Measurements from ENCODE around the gene ADARB2. TPM values are rescaled to one million over a fixed set of nuclear protein-coding genes. Genes with fewer than 3 reads are reported as not detected.

The ADARB2 gene
- total RNA-seq, 2 donors from 2014 or later, result 1.1 to 1.8 TPM

GRCh38 chr10:1582739-1583138 lies 154.6 kb downstream of the ADARB2 start:
- Histone ChIP-seq H3K36me3 (ENCODE audit: control insufficient read depth, insufficient read depth, low read length) (no peaks in the 10 kb centered on the region), H3K4me3 (ENCODE audit: low read length) (no peak overlapping the region), H3K27ac (ENCODE audit: low read depth, low read length) (no peak overlapping the region), H3K4me1 (ENCODE audit: control insufficient read depth, insufficient read depth, low read length) (no peaks in the 10 kb centered on the region), H3K9me3 (ENCODE audit: control insufficient read depth, low read length) (no peaks in the 10 kb centered on the region), H3K27me3 (ENCODE audit: control insufficient read depth, insufficient read depth, low read length, poor library complexity, severe bottlenecking) (no peaks in the 10 kb centered on the region), H3K9ac (ENCODE audit: extremely low read depth, low read length, poor library complexity, severe bottlenecking) (no peak overlapping the region)
- 69 to 75% methylated on average over 4 of the region's 4 CpGs for WGBS, 2 experiments (ENCODE audit: insufficient coverage in 1 of 2, insufficient read length in 1 of 2)
- H3K36me3 Mint-ChIP-seq (ENCODE audit: low read depth), result no peaks in the 10 kb centered on the region
- DNase-seq, result no peak
- H3K9me3 Mint-ChIP-seq, result peaks cover 7% of the 10 kb centered on the region
- H3K27ac Mint-ChIP-seq, result no peak overlapping the region
- no peaks in the 10 kb centered on the region for H3K27me3 Mint-ChIP-seq (ENCODE audit: insufficient read depth)
- no peak for TF ChIP-seq CTCF (conservative IDR thresholded peaks at IDR 0.05)
- no peaks in the 10 kb centered on the region for H3K4me1 Mint-ChIP-seq
- no peak overlapping the region for H3K4me3 Mint-ChIP-seq

- peak; percentile 66 for TF ChIP-seq CTCF (conservative IDR thresholded peaks at IDR 0.05)
- Histone ChIP-seq H3K4me1 (ENCODE audit: control insufficient read depth, insufficient read depth, low read length) (no peaks in the 10 kb centered on the region), H3K4me3 (ENCODE audit: low read length) (no peak overlapping the region), H3K9me3 (ENCODE audit: control insufficient read depth, low read length) (no peaks in the 10 kb centered on the region), H3K36me3 (ENCODE audit: control insufficient read depth, insufficient read depth, low read length) (no peaks in the 10 kb centered on the region), H3K9ac (ENCODE audit: extremely low read depth, low read length, poor library complexity, severe bottlenecking) (no peak overlapping the region), H3K27ac (ENCODE audit: low read depth, low read length) (no peak overlapping the region), H3K27me3 (ENCODE audit: control insufficient read depth, insufficient read depth, low read length, poor library complexity, severe bottlenecking) (no peaks in the 10 kb centered on the region)
- no peaks in the 10 kb centered on the region for H3K27me3 Mint-ChIP-seq (ENCODE audit: insufficient read depth)
- no peak overlapping the region for H3K27ac Mint-ChIP-seq
- WGBS, 2 experiments (ENCODE audit: insufficient coverage in 1 of 2, insufficient read length in 1 of 2), result 52 to 55% methylated on average over 5 to 11 of the region's 11 CpGs
- no peaks in the 10 kb centered on the region for H3K36me3 Mint-ChIP-seq (ENCODE audit: low read depth)
- H3K4me1 Mint-ChIP-seq, result no peaks in the 10 kb centered on the region
- peak; percentile 85 for DNase-seq
- no peak overlapping the region for H3K4me3 Mint-ChIP-seq
- no peaks in the 10 kb centered on the region for H3K9me3 Mint-ChIP-seq
These were observed 156.1 kb downstream of the ADARB2 start for GRCh38 chr10:1581189-1581588.

GRCh38 chr10:1579671-1580070 lies 157.7 kb downstream of the ADARB2 start:
- no peaks in the 10 kb centered on the region for H3K27me3 ChIP-seq (ENCODE audit: control insufficient read depth, insufficient read depth, low read length, poor library complexity, severe bottlenecking)
- WGBS, 2 experiments (ENCODE audit: insufficient coverage in 1 of 2, insufficient read length in 1 of 2), result 66% methylated on average over 8 to 9 of the region's 9 CpGs
- DNase-seq, result no peak
- H3K27ac ChIP-seq (ENCODE audit: low read depth, low read length), result no peak overlapping the region
- Mint-ChIP-seq H3K4me3 (no peak overlapping the region), H3K27ac (no peak overlapping the region), H3K4me1 (no peaks in the 10 kb centered on the region), H3K27me3 (ENCODE audit: insufficient read depth) (no peaks in the 10 kb centered on the region), H3K36me3 (ENCODE audit: low read depth) (no peaks in the 10 kb centered on the region), H3K9me3 (no peaks in the 10 kb centered on the region)
- no peak overlapping the region for H3K4me3 ChIP-seq (ENCODE audit: low read length)
- H3K36me3 ChIP-seq (ENCODE audit: control insufficient read depth, insufficient read depth, low read length), result no peaks in the 10 kb centered on the region
- TF ChIP-seq CTCF (conservative IDR thresholded peaks at IDR 0.05), result no peak
- H3K9me3 ChIP-seq (ENCODE audit: control insufficient read depth, low read length), result no peaks in the 10 kb centered on the region
- H3K4me1 ChIP-seq (ENCODE audit: control insufficient read depth, insufficient read depth, low read length), result no peaks in the 10 kb centered on the region
- no peak overlapping the region for H3K9ac ChIP-seq (ENCODE audit: extremely low read depth, low read length, poor library complexity, severe bottlenecking)
